ENCODE data around the gene ENPEP.

- TF ChIP-seq CTCF (IDR thresholded peaks at IDR 0.05) (no peak), POLR2A (IDR thresholded peaks at IDR 0.05; ENCODE audit: low read depth) (no peak)
These were observed 1.9 kb downstream of the ENPEP start for GRCh38 chr4:110477836-110478235.
